ENCODE data around the gene FOLR3.
"Not testable (repeated sequence)": the region's sequence is repeated elsewhere in the genome, so short reads cannot be mapped to it uniquely, and the experiment has no call there.

Gene FOLR3

GRCh38 chr11:72135473-72135872 is at the start of gene FOLR3:
Gene FOLR3 (plus strand): TSS chr11:72135725. CDS start chr11:72135953, 228 bp downstream.
- DNase-seq (ENCODE audit: low read depth); H3K4me3 ChIP-seq (ENCODE audit: low read depth, low read length): not testable (repeated sequence)

- no peak overlapping the region for H3K4me3 ChIP-seq (ENCODE audit: low read depth, low read length)
- TF ChIP-seq CTCF (IDR thresholded peaks at IDR 0.05; ENCODE audit: low read depth, low read length) (no peak), MYC (IDR thresholded peaks at IDR 0.05; ENCODE audit: low read depth, low read length) (no peak), MAX (IDR thresholded peaks at IDR 0.05; ENCODE audit: low read depth, low read length) (no peak), POLR2A (IDR thresholded peaks at IDR 0.05; ENCODE audit: extremely low read depth, insufficient read length) (no peak)
- DNase-seq (ENCODE audit: low read depth): no peak
Measured at GRCh38 chr11:72088076-72088808, 47.3 kb upstream of the FOLR3 start.

- H3K4me3 ChIP-seq (ENCODE audit: low read depth, low read length): no peak overlapping the region
- DNase-seq (ENCODE audit: low read depth): peak; percentile 80
- TF ChIP-seq MYC (IDR thresholded peaks at IDR 0.05; ENCODE audit: low read depth, low read length) (no peak), POLR2A (IDR thresholded peaks at IDR 0.05; ENCODE audit: extremely low read depth, insufficient read length) (no peak), MAX (IDR thresholded peaks at IDR 0.05; ENCODE audit: low read depth, low read length) (no peak), CTCF (IDR thresholded peaks at IDR 0.05; ENCODE audit: low read depth, low read length) (peak; percentile 92)
Measured at GRCh38 chr11:72091292-72091691, 44.2 kb upstream of the FOLR3 start.

GRCh38 chr11:72098741-72099140 is 36.8 kb upstream of the FOLR3 start:
- TF ChIP-seq MAX (IDR thresholded peaks at IDR 0.05; ENCODE audit: low read depth, low read length) (no peak), MYC (IDR thresholded peaks at IDR 0.05; ENCODE audit: low read depth, low read length) (no peak), CTCF (IDR thresholded peaks at IDR 0.05; ENCODE audit: low read depth, low read length) (no peak), POLR2A (IDR thresholded peaks at IDR 0.05; ENCODE audit: extremely low read depth, insufficient read length) (no peak)
- no peak overlapping the region for H3K4me3 ChIP-seq (ENCODE audit: low read depth, low read length)
- DNase-seq (ENCODE audit: low read depth): no peak

GRCh38 chr11:72100009-72100408 is 35.5 kb upstream of the FOLR3 start:
- H3K4me3 ChIP-seq (ENCODE audit: low read depth, low read length): peak overlapping the region; percentile 90
- no peak for TF ChIP-seq CTCF (IDR thresholded peaks at IDR 0.05; ENCODE audit: low read depth, low read length)
- no peak for TF ChIP-seq POLR2A (IDR thresholded peaks at IDR 0.05; ENCODE audit: extremely low read depth, insufficient read length)
- TF ChIP-seq MAX (IDR thresholded peaks at IDR 0.05; ENCODE audit: low read depth, low read length): no peak
- no peak for TF ChIP-seq MYC (IDR thresholded peaks at IDR 0.05; ENCODE audit: low read depth, low read length)
- no peak for DNase-seq (ENCODE audit: low read depth)

- peak overlapping the region; percentile 90 for H3K4me3 ChIP-seq (ENCODE audit: low read depth, low read length)
- no peak for TF ChIP-seq MAX (IDR thresholded peaks at IDR 0.05; ENCODE audit: low read depth, low read length)
- no peak for TF ChIP-seq POLR2A (IDR thresholded peaks at IDR 0.05; ENCODE audit: extremely low read depth, insufficient read length)
- TF ChIP-seq CTCF (IDR thresholded peaks at IDR 0.05; ENCODE audit: low read depth, low read length): no peak
- TF ChIP-seq MYC (IDR thresholded peaks at IDR 0.05; ENCODE audit: low read depth, low read length): no peak
- DNase-seq (ENCODE audit: low read depth): peak; percentile 96
Measured at GRCh38 chr11:72100462-72100861, 35.1 kb upstream of the FOLR3 start.

Measured in NB4 (cell line).